Upper lobe of left lung (tissue), 6 donors: Measurements from ENCODE around the gene ELOVL1. TPM values are rescaled to one million over a fixed set of nuclear protein-coding genes. Genes with fewer than 3 reads are reported as not detected.

Experiments
- ATAC-seq, 2 donors: fragments of 200-7000 bp; cut with Tn5 transposase; one replicate each; pipeline ENCODE4 v1.9.1; 2022; ENCODE audit warnings: mild to moderate bottlenecking in 2 of 2, moderate library complexity in 2 of 2; ENCODE audit not compliant: low FRiP score in 2 of 2
- DNase-seq, 2 donors: peaks; one replicate each; pipeline ENCODE4 v3.0.0-alpha.2; 2019 to 2020
- H3K27ac ChIP-seq, 4 donors: fragments of 200-600 bp; sonication (generic); one replicate each; pipeline ENCODE4 v1.5.1; 2016 to 2019
- H3K27me3 ChIP-seq, 4 donors: fragments of 200-600 bp; sonication (generic); one replicate each; pipeline ENCODE4 v1.5.1; 2017 to 2019
- H3K36me3 ChIP-seq, 4 donors: fragments of 200-600 bp; sonication (generic); one replicate each; pipeline ENCODE4 v1.5.1; 2016 to 2019
- H3K4me1 ChIP-seq, 4 donors: fragments of 200-600 bp; sonication (generic); one replicate each; pipeline ENCODE4 v1.5.1; 2018 to 2019
- H3K4me3 ChIP-seq, 4 donors: fragments of 200-600 bp; sonication (generic); one replicate each; pipeline ENCODE4 v1.5.1; 2017 to 2019; ENCODE audit warnings: mild to moderate bottlenecking in 2 of 4, moderate library complexity in 1 of 4
- H3K9me3 ChIP-seq, 4 donors: fragments of 200-600 bp; sonication (generic); one replicate each; pipeline ENCODE4 v1.5.1; 2018 to 2019
- EP300 ChIP-seq, 4 donors: sonication (generic); formaldehyde crosslinking; IDR thresholded peaks; one replicate each; pipeline ENCODE4 v1.5.1; 2017; ENCODE audit warnings: antibody characterized with exemption in 4 of 4, control low read depth in 2 of 4
- POLR2A ChIP-seq, 4 donors: fragments of 450-650 bp; IDR thresholded peaks; one replicate each; pipeline ENCODE4 v1.5.1; 2016 to 2017; ENCODE audit warnings: antibody characterized with exemption in 4 of 4, mild to moderate bottlenecking in 2 of 4
- POLR2AphosphoS5 ChIP-seq, 2 donors: sonication (generic); formaldehyde crosslinking; IDR thresholded peaks; one replicate each; pipeline ENCODE4 v1.5.1; 2017; ENCODE audit warnings: antibody characterized with exemption in 2 of 2
- WGBS, 2 donors: methylation state at CpG; one replicate each; pipeline ENCODE4 v1.1.5; 2017 to 2018; 5-methylcytosine and 5-hydroxymethylcytosine counted together
- total RNA-seq, 6 donors: library from RNA; depleted of rRNA in 4 of 6; stranded (reverse); fragments of >200 nt in 4 of 6; gene quantifications; one replicate each; pipeline versions ENCODE4 v1.1.0 to v1.2.1, GENCODE V29; 2016 to 2021
- TF ChIP-seq, protein P1 (sequence below), 6 experiments: fragments of 450-650 bp in 4 of 6; fragments of 200-600 bp in 2 of 6; sonication (generic) in 2 of 6; IDR thresholded peaks; one replicate each; pipeline ENCODE4 v1.5.1; 2016 to 2019; ENCODE audit warnings: antibody characterized with exemption in 6 of 6
- donor health status: DM: no; HTN: no; CAD: no; lungs with moderate emphysema.
- donor health status: DM: no; HTN: yes; CAD: no; lungs with severe emphysema.

ELOVL1 gene
- total RNA-seq, 6 donors from 2014 or later: 32.5 to 118 (median 72.0) TPM

DNA sequence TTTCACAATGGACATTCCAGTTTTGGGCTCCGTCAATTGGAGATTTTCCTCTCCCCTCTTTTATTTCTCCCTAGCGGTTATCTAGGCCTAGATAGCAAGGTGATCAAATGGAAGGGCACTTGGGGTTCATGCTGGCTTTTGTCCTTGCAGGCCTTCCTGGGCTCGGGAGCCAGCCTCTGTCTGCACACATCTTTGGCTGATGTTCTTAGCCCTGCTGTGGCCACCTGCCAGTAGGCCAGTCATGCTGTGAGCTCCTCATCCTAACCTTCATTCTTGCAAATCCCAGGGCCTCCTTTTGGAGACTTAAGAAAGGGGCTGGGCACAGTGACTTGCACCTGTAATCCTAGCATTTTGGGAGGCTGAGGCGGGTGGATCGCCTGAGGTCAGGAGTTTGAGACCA, 53.6 kb downstream of the ELOVL1 start:
- H3K27me3 ChIP-seq: no peaks in the 10 kb centered on the region
- WGBS, 2 donors: 92 to 94% methylated on average over 5 of the region's 5 CpGs
- TF ChIP-seq EP300 (IDR thresholded peaks at IDR 0.05): no peak
- no peak for TF ChIP-seq POLR2AphosphoS5 (IDR thresholded peaks at IDR 0.05)
- TF ChIP-seq POLR2A (IDR thresholded peaks at IDR 0.05): no peak
- TF ChIP-seq, protein P1, sequence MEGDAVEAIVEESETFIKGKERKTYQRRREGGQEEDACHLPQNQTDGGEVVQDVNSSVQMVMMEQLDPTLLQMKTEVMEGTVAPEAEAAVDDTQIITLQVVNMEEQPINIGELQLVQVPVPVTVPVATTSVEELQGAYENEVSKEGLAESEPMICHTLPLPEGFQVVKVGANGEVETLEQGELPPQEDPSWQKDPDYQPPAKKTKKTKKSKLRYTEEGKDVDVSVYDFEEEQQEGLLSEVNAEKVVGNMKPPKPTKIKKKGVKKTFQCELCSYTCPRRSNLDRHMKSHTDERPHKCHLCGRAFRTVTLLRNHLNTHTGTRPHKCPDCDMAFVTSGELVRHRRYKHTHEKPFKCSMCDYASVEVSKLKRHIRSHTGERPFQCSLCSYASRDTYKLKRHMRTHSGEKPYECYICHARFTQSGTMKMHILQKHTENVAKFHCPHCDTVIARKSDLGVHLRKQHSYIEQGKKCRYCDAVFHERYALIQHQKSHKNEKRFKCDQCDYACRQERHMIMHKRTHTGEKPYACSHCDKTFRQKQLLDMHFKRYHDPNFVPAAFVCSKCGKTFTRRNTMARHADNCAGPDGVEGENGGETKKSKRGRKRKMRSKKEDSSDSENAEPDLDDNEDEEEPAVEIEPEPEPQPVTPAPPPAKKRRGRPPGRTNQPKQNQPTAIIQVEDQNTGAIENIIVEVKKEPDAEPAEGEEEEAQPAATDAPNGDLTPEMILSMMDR (IDR thresholded peaks at IDR 0.05): no peak
- ATAC-seq: no peak
- DNase-seq: no peak
- H3K27ac ChIP-seq: no peak overlapping the region
- H3K36me3 ChIP-seq: peaks cover 0 to 49% (median 12%) of the 10 kb centered on the region in 4 donors
- H3K4me1 ChIP-seq: peaks cover 0 to 6% (median 5%) of the 10 kb centered on the region in 4 donors
- H3K9me3 ChIP-seq: no peaks in the 10 kb centered on the region
- H3K4me3 ChIP-seq: no peak overlapping the region

DNA sequence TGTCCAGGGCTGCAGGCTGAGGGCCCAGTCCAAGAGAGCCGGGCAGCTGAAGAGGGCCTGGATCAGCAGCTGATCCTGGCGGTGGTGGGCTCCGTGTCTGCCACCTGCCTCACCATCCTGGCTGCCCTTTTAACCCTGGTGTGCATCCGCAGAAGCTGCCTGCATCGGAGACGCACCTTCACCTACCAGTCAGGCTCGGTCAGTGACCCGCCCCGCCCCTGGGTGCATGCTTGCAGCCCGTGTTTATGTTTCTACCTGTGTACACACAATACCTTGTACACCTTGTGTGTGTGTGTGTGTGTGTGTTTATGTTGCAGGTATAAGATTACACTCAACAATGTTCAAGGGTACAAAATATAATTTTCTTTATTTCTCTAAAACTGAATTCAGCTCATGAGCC, 54.0 kb downstream of the ELOVL1 start:
- 84 to 89% methylated on average over 3 to 10 of the region's 10 CpGs for WGBS, 2 donors
- no peak overlapping the region for H3K4me3 ChIP-seq
- H3K36me3 ChIP-seq: peaks cover 0 to 50% (median 10%) of the 10 kb centered on the region in 4 donors
- no peak overlapping the region for H3K27ac ChIP-seq
- ATAC-seq (no peak), DNase-seq (peak in 1 of 2 donors; percentile 60)
- peaks cover 0 to 10% (median 9%) of the 10 kb centered on the region in 4 donors for H3K4me1 ChIP-seq
- no peak for TF ChIP-seq EP300 (IDR thresholded peaks at IDR 0.05)
- TF ChIP-seq, protein P1 (IDR thresholded peaks at IDR 0.05): no peak
- TF ChIP-seq POLR2A (IDR thresholded peaks at IDR 0.05): no peak
- no peak for TF ChIP-seq POLR2AphosphoS5 (IDR thresholded peaks at IDR 0.05)
- H3K27me3 ChIP-seq: no peaks in the 10 kb centered on the region
- H3K9me3 ChIP-seq: no peaks in the 10 kb centered on the region

Other genes with a start within 250 kb of the ELOVL1 start
- gene EBNA1BP2, start 195.7 kb downstream of the ELOVL1 start, total RNA-seq: 10 to 100 TPM; 30.6 to 72.8 (median 45.8) TPM
- 10 to 100 TPM in 1 of 6 donors, 1 to 10 TPM in 4, under 1 TPM in 1; 0.37 to 23.1 (median 3.7) TPM for gene CFAP57, start 195.7 kb downstream of the ELOVL1 start, total RNA-seq
- gene TMEM125, start 98.0 kb downstream of the ELOVL1 start, total RNA-seq: 100 to 1,000 TPM; 144 to 302 (median 227) TPM
- 10 to 100 TPM; 12.5 to 38.3 (median 27.1) TPM for gene C1orf210, start 82.4 kb downstream of the ELOVL1 start, total RNA-seq
- gene TIE1, start 67.0 kb downstream of the ELOVL1 start, total RNA-seq: 100 to 1,000 TPM in 1 of 6 donors, 10 to 100 TPM in 5; 23.9 to 170 (median 51.4) TPM
- 1 to 10 TPM in 1 of 6 donors, under 1 TPM in 5; 0.24 to 6.3 (median 0.74) TPM for gene MPL, start 30.2 kb downstream of the ELOVL1 start, total RNA-seq
- gene CDC20, start 9.0 kb downstream of the ELOVL1 start, total RNA-seq: 1 to 10 TPM in 5 of 6 donors, not detected in 1; 2.1 to 8.4 (median 2.9) TPM
- 10 to 100 TPM; 13.8 to 59.7 (median 38.4) TPM for gene MED8, start 21.8 kb upstream of the ELOVL1 start, total RNA-seq
- 100 to 1,000 TPM in 1 of 6 donors, 10 to 100 TPM in 5; 33.3 to 184 (median 57.0) TPM for gene SZT2, start 21.9 kb upstream of the ELOVL1 start, total RNA-seq
- 100 to 1,000 TPM in 2 of 6 donors, 10 to 100 TPM in 4; 63.3 to 259 (median 68.8) TPM for gene HYI, start 85.9 kb upstream of the ELOVL1 start, total RNA-seq
- gene PTPRF, start 162.9 kb upstream of the ELOVL1 start, total RNA-seq: 100 to 1,000 TPM; 133 to 201 (median 171) TPM